Naive thymus-derived CD4-positive, alpha-beta T cell (primary cell): Measurements from ENCODE around the gene DACH1. TPM values are rescaled to one million over a fixed set of nuclear protein-coding genes. Genes with fewer than 3 reads are reported as not detected.

Experiments
- ATAC-seq: fragments of 150-1000 bp; cut with Tn5 transposase; 2 replicates; pipeline ENCODE4 v1.10.0; 2021; ENCODE audit warnings: mild to moderate bottlenecking, moderate library complexity
- CTCF ChIA-PET: fragments of 350-600 bp; sonication (Branson Sonifier 250); formaldehyde crosslinking; loops from one replicate; lab custom pipeline; 2021; ENCODE audit warnings: antibody characterized with exemption; lab: Charles Lee
- POLR2A ChIA-PET: fragments of 350-600 bp; sonication (Branson Sonifier 250); formaldehyde crosslinking; loops from one replicate; lab custom pipeline; 2021; ENCODE audit warnings: antibody characterized with exemption, inconsistent platforms; lab: Charles Lee
- DNase-seq, 9 donors: peaks; one replicate each; pipeline versions ENCODE4 v3.0.0 to v3.0.0-alpha.2; 2020 to 2022; ENCODE audit warnings: mixed read lengths in 1 of 9
- H3K27ac ChIP-seq: one replicate; pipeline ENCODE4 v1.7.0; 2013; ENCODE audit warnings: mild to moderate bottlenecking, low read depth, low read length, moderate library complexity
- H3K27me3 ChIP-seq, 2 donors: one replicate each; pipeline ENCODE4 v1.7.0; 2013; ENCODE audit warnings: low read length in 2 of 2, mild to moderate bottlenecking in 2 of 2, moderate library complexity in 2 of 2; ENCODE audit not compliant: control insufficient read depth in 2 of 2, insufficient read depth in 2 of 2
- H3K36me3 ChIP-seq, 3 experiments: 1 replicate in 2 of 3; 2 replicates in 1 of 3; pipeline ENCODE4 v1.7.0; 2013; ENCODE audit warnings: low read length in 3 of 3, mild to moderate bottlenecking in 3 of 3, moderate library complexity in 1 of 3; ENCODE audit not compliant: insufficient read depth in 3 of 3, control insufficient read depth in 2 of 3
- H3K4me1 ChIP-seq, 2 donors: one replicate each; pipeline ENCODE4 v1.7.0; 2013; ENCODE audit warnings: low read length in 2 of 2, mild to moderate bottlenecking in 2 of 2, moderate library complexity in 1 of 2; ENCODE audit not compliant: control insufficient read depth in 2 of 2, insufficient read depth in 2 of 2
- H3K4me3 ChIP-seq: 2 replicates; pipeline ENCODE4 v1.7.0; 2013; ENCODE audit warnings: mild to moderate bottlenecking, low read length
- H3K9me3 ChIP-seq, 3 experiments: 1 replicate in 2 of 3; 2 replicates in 1 of 3; pipeline ENCODE4 v1.7.0; 2013; ENCODE audit warnings: low read length in 3 of 3; ENCODE audit not compliant: control insufficient read depth in 2 of 3
- H3K27ac Mint-ChIP-seq, 9 donors: one replicate each; pipeline ENCODE4 v1.8.0; 2020 to 2022; ENCODE audit warnings: mixed read lengths in 9 of 9, mild to moderate bottlenecking in 8 of 9, moderate library complexity in 5 of 9, inconsistent platforms in 2 of 9
- H3K27me3 Mint-ChIP-seq, 5 donors: one replicate each; pipeline ENCODE4 v1.8.0; 2021 to 2022; ENCODE audit warnings: mixed read lengths in 5 of 5, mild to moderate bottlenecking in 1 of 5
- H3K36me3 Mint-ChIP-seq, 5 donors: one replicate each; pipeline ENCODE4 v1.8.0; 2020 to 2022; ENCODE audit warnings: mixed read lengths in 5 of 5, mild to moderate bottlenecking in 3 of 5, inconsistent platforms in 1 of 5
- H3K4me1 Mint-ChIP-seq, 7 donors: one replicate each; pipeline ENCODE4 v1.8.0; 2020 to 2022; ENCODE audit warnings: mixed read lengths in 7 of 7, mild to moderate bottlenecking in 3 of 7, inconsistent platforms in 1 of 7
- H3K4me3 Mint-ChIP-seq, 10 donors: one replicate each; pipeline ENCODE4 v1.8.0; 2020 to 2022; ENCODE audit warnings: mild to moderate bottlenecking in 10 of 10, mixed read lengths in 10 of 10, moderate library complexity in 6 of 10, inconsistent platforms in 2 of 10
- H3K9me3 Mint-ChIP-seq, 11 donors: one replicate each; pipeline ENCODE4 v1.8.0; 2020 to 2022; ENCODE audit warnings: mixed read lengths in 11 of 11, mild to moderate bottlenecking in 4 of 11, inconsistent platforms in 1 of 11, moderate library complexity in 1 of 11
- intact Hi-C, 2 donors: fragments of 100-400 bp; cut with micrococcal nuclease; formaldehyde crosslinking; loops; one replicate each; pipeline ENCODE4 v1.15.1; 2023
- polyA plus RNA-seq, 2 donors: library from polyadenylated mRNA; unstranded; fragments of 300-500 nt; fragmentation: Illumina TruSeq; gene quantifications; one replicate each; pipeline ENCODE4 v1.2.3, GENCODE V29; 2021
- total RNA-seq, 6 experiments: library from RNA in 5 of 6; stranded (reverse) in 5 of 6; gene quantifications; 1 replicate in 5 of 6; 2 replicates in 1 of 6; pipeline ENCODE4 v1.2.3 and lab custom pipeline; 2021 to 2026

DACH1 gene
- total and polyA plus RNA-seq, 7 experiments from 2014 or later = 0.20 to 1.7 (median 0.57) TPM; not detected in 1

DNA sequence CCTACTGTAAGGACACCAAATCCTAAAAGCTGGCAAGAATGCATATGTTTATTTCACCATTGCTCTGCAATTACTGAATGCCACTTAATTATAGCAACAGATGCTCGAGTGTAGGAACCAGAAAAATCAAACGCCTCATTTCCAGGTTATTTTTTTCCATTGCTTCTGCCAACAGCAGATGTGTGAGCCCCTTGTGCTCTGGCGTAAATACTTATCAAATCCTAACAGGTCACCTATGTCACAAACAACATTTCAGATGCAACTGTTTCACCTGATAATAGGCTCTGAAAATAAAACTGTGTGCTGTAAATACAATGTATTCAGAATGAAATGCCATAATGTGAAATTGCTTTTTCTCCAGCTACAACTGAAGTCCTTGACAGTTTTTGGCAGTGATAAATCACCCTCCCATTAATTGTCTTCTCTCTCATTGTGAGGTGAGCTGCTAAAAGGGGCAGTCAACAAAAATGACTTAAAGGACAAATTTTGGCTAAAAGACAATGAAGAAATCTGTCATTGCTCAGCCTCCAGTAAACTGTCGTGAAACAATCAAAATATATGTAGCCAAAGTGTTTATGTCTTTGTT, 344.0 kb downstream of the DACH1 start:
- ATAC-seq = no peak
- DNase-seq = no peak
- H3K4me3 Mint-ChIP-seq = no peak overlapping the region
- ChIA-PET CTCF (no interaction called here), POLR2A (interaction anchor here (0.7 kb wide), 1 partner anchor 19 kb away, joined by 3 read pairs; no protein-coding TSS in a partner anchor)
- Histone ChIP-seq H3K4me3 (no peak overlapping the region), H3K27ac (no peak overlapping the region), H3K4me1 (no peaks in the 10 kb centered on the region), H3K36me3 (no peaks in the 10 kb centered on the region), H3K27me3 (no peaks in the 10 kb centered on the region), H3K9me3 (no peaks in the 10 kb centered on the region)
- no peaks in the 10 kb centered on the region for H3K27me3 Mint-ChIP-seq
- H3K4me1 Mint-ChIP-seq = no peaks in the 10 kb centered on the region
- peaks cover 0 to 3% (median 0%) of the 10 kb centered on the region in 11 donors for H3K9me3 Mint-ChIP-seq
- H3K36me3 Mint-ChIP-seq = no peaks in the 10 kb centered on the region
- intact Hi-C loops = no loop called here
- no peak overlapping the region for H3K27ac Mint-ChIP-seq

DNA sequence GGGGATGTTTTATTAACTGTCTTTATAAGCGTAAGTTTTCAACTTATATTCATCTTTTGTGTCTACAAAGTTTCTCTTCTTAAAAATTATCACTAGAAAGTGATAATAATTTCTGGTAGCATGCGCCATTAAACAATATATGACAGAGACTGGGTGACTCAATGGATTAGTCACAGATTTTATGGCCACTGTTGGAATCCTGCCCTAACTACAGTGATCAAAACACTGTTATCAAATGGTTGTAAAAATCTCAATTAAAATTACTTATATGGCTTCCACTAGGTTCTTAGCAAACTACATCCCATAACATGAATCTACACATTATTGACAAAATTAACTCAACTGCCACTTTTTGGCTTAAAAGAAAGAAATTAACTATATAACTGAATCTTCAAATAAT, 350.0 kb downstream of the DACH1 start:
- ATAC-seq (no peak), DNase-seq (no peak)
- Histone ChIP-seq H3K27me3 (no peaks in the 10 kb centered on the region), H3K4me1 (no peaks in the 10 kb centered on the region), H3K4me3 (no peak overlapping the region), H3K36me3 (no peaks in the 10 kb centered on the region), H3K9me3 (no peaks in the 10 kb centered on the region), H3K27ac (no peak overlapping the region)
- intact Hi-C loops = no loop called here
- ChIA-PET CTCF (no interaction called here), POLR2A (no interaction called here)
- Mint-ChIP-seq H3K9me3 (peaks cover 0 to 2% (median 0%) of the 10 kb centered on the region in 11 donors), H3K4me3 (no peak overlapping the region), H3K4me1 (no peaks in the 10 kb centered on the region), H3K36me3 (no peaks in the 10 kb centered on the region), H3K27me3 (no peaks in the 10 kb centered on the region), H3K27ac (no peak overlapping the region)

DNA sequence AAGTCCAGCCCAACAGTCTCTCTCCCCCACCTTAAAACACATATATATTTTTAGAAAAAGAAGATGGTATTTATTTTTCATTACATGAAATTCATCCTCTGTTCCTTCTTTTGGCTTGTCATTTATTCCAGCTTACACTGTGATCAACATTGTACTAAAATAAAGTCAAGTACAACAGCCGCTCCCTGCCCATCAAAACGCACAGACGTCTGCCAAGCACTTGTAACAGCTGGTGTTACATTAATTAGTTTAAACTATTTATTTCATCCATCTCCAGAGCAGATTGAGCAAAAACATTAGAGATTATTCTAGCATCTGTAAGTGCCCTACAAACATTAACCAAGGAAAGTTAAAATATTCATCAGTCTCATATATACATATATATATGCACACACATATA, 350.5 kb downstream of the DACH1 start:
- no peaks in the 10 kb centered on the region for H3K36me3 Mint-ChIP-seq
- H3K27ac Mint-ChIP-seq = no peak overlapping the region
- Histone ChIP-seq H3K4me1 (no peaks in the 10 kb centered on the region), H3K27ac (no peak overlapping the region), H3K27me3 (no peaks in the 10 kb centered on the region), H3K4me3 (no peak overlapping the region), H3K36me3 (no peaks in the 10 kb centered on the region), H3K9me3 (no peaks in the 10 kb centered on the region)
- H3K9me3 Mint-ChIP-seq = peaks cover 0 to 2% (median 0%) of the 10 kb centered on the region in 11 donors
- CTCF ChIA-PET = no interaction called here
- POLR2A ChIA-PET = no interaction called here
- no peaks in the 10 kb centered on the region for H3K4me1 Mint-ChIP-seq
- H3K4me3 Mint-ChIP-seq = no peak overlapping the region
- no peaks in the 10 kb centered on the region for H3K27me3 Mint-ChIP-seq
- DNase-seq = no peak
- intact Hi-C loops = no loop called here
- no peak for ATAC-seq

DNA sequence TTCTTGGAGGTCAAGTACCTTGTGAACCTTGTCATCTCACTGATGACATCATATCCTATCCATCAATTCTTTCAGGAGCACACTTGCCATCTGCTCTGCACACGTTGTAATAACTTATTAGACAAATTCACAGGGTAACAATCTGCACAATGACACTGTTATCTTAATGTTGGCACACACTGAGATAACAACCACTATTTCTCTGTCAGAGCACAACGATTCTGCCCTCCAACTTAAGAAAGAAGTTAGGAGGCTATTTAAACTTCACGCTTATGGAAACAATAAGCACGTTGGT, 351.3 kb downstream of the DACH1 start:
- no peak overlapping the region for H3K4me3 Mint-ChIP-seq
- no peaks in the 10 kb centered on the region for H3K36me3 ChIP-seq
- CTCF ChIA-PET = no interaction called here
- no peaks in the 10 kb centered on the region for H3K36me3 Mint-ChIP-seq
- no peaks in the 10 kb centered on the region for H3K27me3 ChIP-seq
- H3K9me3 Mint-ChIP-seq = peaks cover 0 to 2% (median 0%) of the 10 kb centered on the region in 11 donors
- no peak overlapping the region for H3K4me3 ChIP-seq
- no peaks in the 10 kb centered on the region for H3K27me3 Mint-ChIP-seq
- ATAC-seq = no peak
- POLR2A ChIA-PET = no interaction called here
- H3K4me1 Mint-ChIP-seq = no peaks in the 10 kb centered on the region
- intact Hi-C loops = no loop called here
- H3K4me1 ChIP-seq = no peaks in the 10 kb centered on the region
- no peak overlapping the region for H3K27ac ChIP-seq
- H3K27ac Mint-ChIP-seq = no peak overlapping the region
- H3K9me3 ChIP-seq = no peaks in the 10 kb centered on the region
- no peak for DNase-seq

DNA sequence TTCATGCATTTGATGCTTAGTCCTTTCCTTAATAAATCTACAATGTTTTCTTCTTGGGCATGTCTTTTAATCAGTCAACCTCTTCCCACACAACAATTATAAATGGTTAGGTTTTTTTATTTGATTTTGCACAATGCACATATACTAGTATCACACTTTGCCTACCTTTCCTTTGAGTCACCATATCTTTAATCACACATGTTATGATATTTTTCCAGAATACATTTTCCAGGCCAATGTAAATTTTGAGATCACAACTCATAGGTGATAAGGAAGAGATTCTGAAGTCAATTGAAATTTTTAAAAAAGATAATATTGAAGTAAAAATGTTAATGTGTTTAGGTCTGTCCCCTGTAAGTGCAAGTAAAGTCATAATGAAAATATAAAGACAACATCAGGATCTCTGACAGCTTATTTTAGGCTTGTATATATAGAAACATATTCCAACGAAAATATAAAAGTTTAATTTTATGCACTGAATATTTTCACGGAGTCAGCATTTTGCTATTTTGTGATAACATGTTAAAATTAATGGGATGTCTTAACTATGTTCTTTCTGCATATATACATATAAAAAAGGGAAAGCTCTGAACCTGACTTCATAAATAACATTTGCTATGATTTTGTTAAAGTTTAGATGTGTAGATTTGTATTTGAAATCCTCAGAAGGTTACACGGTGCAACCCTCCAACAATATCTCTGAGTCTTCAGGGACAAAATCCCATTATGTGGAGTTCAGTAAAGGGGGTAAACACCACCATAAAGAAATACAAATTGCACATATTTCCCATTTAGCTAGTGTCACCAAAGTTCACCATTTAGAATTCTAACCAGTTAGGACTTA, 351.9 kb downstream of the DACH1 start:
- H3K36me3 ChIP-seq = no peaks in the 10 kb centered on the region
- H3K4me3 ChIP-seq = no peak overlapping the region
- no peaks in the 10 kb centered on the region for H3K4me1 Mint-ChIP-seq
- no peak overlapping the region for H3K4me3 Mint-ChIP-seq
- H3K9me3 Mint-ChIP-seq = peaks cover 0 to 3% (median 0%) of the 10 kb centered on the region in 11 donors
- no peak overlapping the region for H3K27ac ChIP-seq
- no peaks in the 10 kb centered on the region for H3K27me3 Mint-ChIP-seq
- no peak for DNase-seq
- H3K36me3 Mint-ChIP-seq = no peaks in the 10 kb centered on the region
- intact Hi-C loops = no loop called here
- ChIA-PET CTCF (no interaction called here), POLR2A (no interaction called here)
- H3K27me3 ChIP-seq = no peaks in the 10 kb centered on the region
- no peak for ATAC-seq
- no peaks in the 10 kb centered on the region for H3K4me1 ChIP-seq
- no peaks in the 10 kb centered on the region for H3K9me3 ChIP-seq
- H3K27ac Mint-ChIP-seq = no peak overlapping the region

DNA sequence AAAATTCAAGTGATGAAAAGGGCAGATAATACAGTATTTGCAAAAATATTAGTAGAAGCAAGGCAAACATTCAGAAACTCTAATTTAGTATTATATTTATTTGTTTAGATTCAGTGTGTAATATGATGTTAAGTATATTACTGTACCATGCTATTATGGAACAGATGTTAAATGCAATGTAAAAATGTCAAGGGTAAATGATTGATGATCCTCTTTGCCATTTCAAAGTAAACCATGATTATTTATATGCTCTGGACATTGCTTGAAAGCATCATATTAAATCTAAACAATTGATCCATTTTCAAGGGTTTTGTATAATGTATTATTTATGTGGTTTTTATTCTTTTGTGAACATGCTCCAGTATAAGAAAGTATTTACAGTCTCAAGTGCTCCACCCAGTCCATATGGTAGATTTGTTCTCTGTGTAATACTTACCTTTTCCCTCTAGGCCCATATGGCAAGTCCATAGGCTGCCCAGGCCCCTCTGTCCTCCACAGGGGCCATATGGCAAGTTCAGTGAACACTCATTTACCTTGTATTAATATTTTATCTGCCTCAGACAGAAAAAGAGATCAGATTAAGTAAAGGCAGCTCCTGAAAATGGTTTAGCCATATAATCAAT, 353.5 kb downstream of the DACH1 start:
- Histone ChIP-seq H3K4me3 (no peak overlapping the region), H3K36me3 (no peaks in the 10 kb centered on the region), H3K27ac (no peak overlapping the region), H3K27me3 (no peaks in the 10 kb centered on the region), H3K4me1 (no peaks in the 10 kb centered on the region), H3K9me3 (no peaks in the 10 kb centered on the region)
- Mint-ChIP-seq H3K4me1 (no peaks in the 10 kb centered on the region), H3K9me3 (peaks cover 0 to 7% (median 0%) of the 10 kb centered on the region in 11 donors), H3K27ac (no peak overlapping the region), H3K36me3 (no peaks in the 10 kb centered on the region), H3K4me3 (no peak overlapping the region), H3K27me3 (no peaks in the 10 kb centered on the region)
- intact Hi-C loops = no loop called here
- DNase-seq = no peak
- ChIA-PET POLR2A (no interaction called here), CTCF (no interaction called here)
- ATAC-seq = no peak
